ENCODE results near the gene YKT6. TPM values are rescaled to one million over a fixed set of nuclear protein-coding genes. Genes with fewer than 3 reads are reported as not detected.

The YKT6 gene
- total and polyA plus RNA-seq, 2 donors (not counting 1 experiment from before 2014, with no cell fraction given) = 36.5 to 62.3 TPM

DNA sequence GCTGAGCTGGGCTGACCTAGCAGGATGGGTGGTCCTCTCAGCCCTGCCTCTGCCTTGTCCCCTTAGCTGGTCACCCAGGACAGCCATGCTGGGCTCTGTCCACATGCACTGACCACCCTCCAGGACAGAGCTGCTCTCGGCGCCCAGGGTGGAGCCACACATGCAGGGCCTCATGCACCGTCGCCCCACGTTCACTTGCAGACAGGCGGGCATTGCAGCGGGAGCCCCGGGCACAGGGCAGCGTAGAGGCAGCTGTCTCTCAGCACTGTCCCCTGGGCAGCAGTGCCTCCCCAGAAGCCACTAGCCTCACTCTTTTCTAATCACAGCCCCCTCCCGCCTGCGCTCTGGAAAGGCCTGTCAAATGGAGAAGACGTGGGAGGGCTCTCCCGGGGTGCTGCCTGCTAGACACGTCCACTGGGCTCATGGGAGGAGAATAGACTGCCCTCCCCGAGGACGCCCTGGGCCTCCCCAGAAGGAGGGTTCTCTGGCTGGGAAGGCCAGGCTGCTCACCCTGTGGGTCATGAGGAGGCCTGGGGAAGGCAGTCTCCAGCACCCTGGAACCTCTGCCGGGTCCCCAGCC lies 37.4 kb downstream of the YKT6 start:
- TF ChIP-seq EZH2 (IDR thresholded peaks at IDR 0.05; ENCODE audit: borderline replicate concordance, insufficient read depth, low read depth, low read length, poor library complexity, severe bottlenecking) = no peak
- TF ChIP-seq, protein P1, sequence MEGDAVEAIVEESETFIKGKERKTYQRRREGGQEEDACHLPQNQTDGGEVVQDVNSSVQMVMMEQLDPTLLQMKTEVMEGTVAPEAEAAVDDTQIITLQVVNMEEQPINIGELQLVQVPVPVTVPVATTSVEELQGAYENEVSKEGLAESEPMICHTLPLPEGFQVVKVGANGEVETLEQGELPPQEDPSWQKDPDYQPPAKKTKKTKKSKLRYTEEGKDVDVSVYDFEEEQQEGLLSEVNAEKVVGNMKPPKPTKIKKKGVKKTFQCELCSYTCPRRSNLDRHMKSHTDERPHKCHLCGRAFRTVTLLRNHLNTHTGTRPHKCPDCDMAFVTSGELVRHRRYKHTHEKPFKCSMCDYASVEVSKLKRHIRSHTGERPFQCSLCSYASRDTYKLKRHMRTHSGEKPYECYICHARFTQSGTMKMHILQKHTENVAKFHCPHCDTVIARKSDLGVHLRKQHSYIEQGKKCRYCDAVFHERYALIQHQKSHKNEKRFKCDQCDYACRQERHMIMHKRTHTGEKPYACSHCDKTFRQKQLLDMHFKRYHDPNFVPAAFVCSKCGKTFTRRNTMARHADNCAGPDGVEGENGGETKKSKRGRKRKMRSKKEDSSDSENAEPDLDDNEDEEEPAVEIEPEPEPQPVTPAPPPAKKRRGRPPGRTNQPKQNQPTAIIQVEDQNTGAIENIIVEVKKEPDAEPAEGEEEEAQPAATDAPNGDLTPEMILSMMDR (IDR thresholded peaks at IDR 0.05) = no peak

DNA sequence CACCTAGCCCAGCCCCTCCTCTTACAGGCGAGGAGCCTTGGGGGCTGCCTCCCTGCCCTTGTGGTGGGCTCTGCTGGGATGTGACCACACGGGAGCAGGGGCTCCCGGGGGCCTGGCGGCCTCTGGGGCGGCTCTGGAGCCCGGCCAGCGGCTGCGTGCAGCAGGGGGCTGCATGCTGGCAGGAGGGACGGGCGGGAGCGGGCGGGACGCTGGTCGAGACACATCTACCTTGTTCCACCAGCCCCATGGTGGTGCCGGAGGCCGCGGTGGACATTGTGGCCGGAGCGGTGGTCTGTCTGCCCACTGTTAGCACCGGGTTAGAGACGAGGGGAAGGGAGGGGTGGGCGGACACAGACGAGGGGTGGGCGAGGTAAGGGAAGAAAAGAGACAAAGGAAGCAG lies 38.6 kb downstream of the YKT6 start:
- Histone ChIP-seq H2AFZ (ENCODE audit: insufficient read depth, low read depth, low read length, poor library complexity, severe bottlenecking) (no peak overlapping the region), H3K9ac (ENCODE audit: low read length) (no peak overlapping the region), H3K4me1 (ENCODE audit: control insufficient read depth in 2 of 2, insufficient read depth in 2 of 2, low read length in 2 of 2) (peaks cover 3 to 7% of the 10 kb centered on the region in 2 donors), H3K4me2 (replicated peaks; ENCODE audit: low read depth, low read length, poor library complexity, severe bottlenecking) (no peak overlapping the region), H3K27ac (ENCODE audit: low read length in 2 of 2) (no peak overlapping the region), H3K9me3 (ENCODE audit: control extremely low read depth in 1 of 3, control insufficient read depth in 2 of 3, insufficient read depth in 1 of 3, low read length in 2 of 3) (no peaks in the 10 kb centered on the region), H4K20me1 (ENCODE audit: control insufficient read depth, insufficient read depth, low read length, poor library complexity, severe bottlenecking) (no peaks in the 10 kb centered on the region), H3K36me3 (replicated peaks in 1 of 2; ENCODE audit: control extremely low read depth in 1 of 2, control insufficient read depth in 1 of 2, extremely low read depth in 1 of 2, insufficient read depth in 2 of 2, low read length in 1 of 2) (no peaks in the 10 kb centered on the region), H3K4me3 (ENCODE audit: control extremely low read depth in 1 of 5, extremely low read depth in 1 of 5, insufficient read depth in 1 of 5, low read depth in 2 of 5, low read length in 4 of 5) (no peak overlapping the region), H3K79me2 (ENCODE audit: control insufficient read depth, insufficient read depth, low read length) (no peaks in the 10 kb centered on the region), H3K27me3 (replicated peaks in 1 of 4; ENCODE audit: control extremely low read depth in 1 of 4, control insufficient read depth in 3 of 4, insufficient read depth in 4 of 4, low read length in 3 of 4) (no peaks in the 10 kb centered on the region)
- no peak overlapping the region for H3K4me3 Mint-ChIP-seq
- ChIA-PET CTCF (interaction anchor here (3.8 kb wide), 1 partner anchor 326 kb away, joined by 42 read pairs; no protein-coding TSS in a partner anchor), POLR2A (no interaction called here)
- TF ChIP-seq, protein P1 (IDR thresholded peaks at IDR 0.05) = no peak
- no peak for TF ChIP-seq EZH2 (IDR thresholded peaks at IDR 0.05; ENCODE audit: borderline replicate concordance, insufficient read depth, low read depth, low read length, poor library complexity, severe bottlenecking)
- DNase-seq = no peak
- no peak for ATAC-seq (ENCODE audit: low read depth)
- H3K27me3 Mint-ChIP-seq = peaks cover 3% of the 10 kb centered on the region
- no peaks in the 10 kb centered on the region for H3K9me3 Mint-ChIP-seq (ENCODE audit: insufficient read depth)
- intact Hi-C loops (cut with micrococcal nuclease) = no loop called here
- no peak overlapping the region for H3K27ac Mint-ChIP-seq
- 91% methylated on average over 17 of the region's 24 CpGs for WGBS (ENCODE audit: insufficient coverage)
- H3K4me1 Mint-ChIP-seq = peaks cover 3% of the 10 kb centered on the region

More for the DNA sequence above, 37.4 kb downstream of the YKT6 start:
- Histone ChIP-seq H3K4me1 (ENCODE audit: control insufficient read depth in 2 of 2, insufficient read depth in 2 of 2, low read length in 2 of 2) (peaks cover 3 to 7% of the 10 kb centered on the region in 2 donors), H2AFZ (ENCODE audit: insufficient read depth, low read depth, low read length, poor library complexity, severe bottlenecking) (no peak overlapping the region), H3K9me3 (ENCODE audit: control extremely low read depth in 1 of 3, control insufficient read depth in 2 of 3, insufficient read depth in 1 of 3, low read length in 2 of 3) (no peaks in the 10 kb centered on the region), H3K27ac (ENCODE audit: low read length in 2 of 2) (no peak overlapping the region), H3K79me2 (ENCODE audit: control insufficient read depth, insufficient read depth, low read length) (no peaks in the 10 kb centered on the region), H3K9ac (ENCODE audit: low read length) (no peak overlapping the region), H3K36me3 (replicated peaks in 1 of 2; ENCODE audit: control extremely low read depth in 1 of 2, control insufficient read depth in 1 of 2, extremely low read depth in 1 of 2, insufficient read depth in 2 of 2, low read length in 1 of 2) (no peaks in the 10 kb centered on the region), H4K20me1 (ENCODE audit: control insufficient read depth, insufficient read depth, low read length, poor library complexity, severe bottlenecking) (no peaks in the 10 kb centered on the region), H3K4me2 (replicated peaks; ENCODE audit: low read depth, low read length, poor library complexity, severe bottlenecking) (no peak overlapping the region), H3K4me3 (ENCODE audit: control extremely low read depth in 1 of 5, extremely low read depth in 1 of 5, insufficient read depth in 1 of 5, low read depth in 2 of 5, low read length in 4 of 5) (no peak overlapping the region), H3K27me3 (replicated peaks in 1 of 4; ENCODE audit: control extremely low read depth in 1 of 4, control insufficient read depth in 3 of 4, insufficient read depth in 4 of 4, low read length in 3 of 4) (no peaks in the 10 kb centered on the region)
- ChIA-PET CTCF (no interaction called here), POLR2A (no interaction called here)
- Mint-ChIP-seq H3K27me3 (peaks cover 3% of the 10 kb centered on the region), H3K27ac (no peak overlapping the region), H3K4me1 (peaks cover 3% of the 10 kb centered on the region), H3K4me3 (no peak overlapping the region), H3K9me3 (ENCODE audit: insufficient read depth) (no peaks in the 10 kb centered on the region)
- 85% methylated on average over 17 of the region's 17 CpGs for WGBS (ENCODE audit: insufficient coverage)
- DNase-seq (no peak), ATAC-seq (ENCODE audit: low read depth) (no peak)
- intact Hi-C loops (cut with micrococcal nuclease) = no loop called here

All from B cell (primary cell).